ENCODE measurements around the gene FAXDC2.
"Not testable (repeated sequence)": the region's sequence is repeated elsewhere in the genome, so short reads cannot be mapped to it uniquely, and the experiment has no call there.

DNA sequence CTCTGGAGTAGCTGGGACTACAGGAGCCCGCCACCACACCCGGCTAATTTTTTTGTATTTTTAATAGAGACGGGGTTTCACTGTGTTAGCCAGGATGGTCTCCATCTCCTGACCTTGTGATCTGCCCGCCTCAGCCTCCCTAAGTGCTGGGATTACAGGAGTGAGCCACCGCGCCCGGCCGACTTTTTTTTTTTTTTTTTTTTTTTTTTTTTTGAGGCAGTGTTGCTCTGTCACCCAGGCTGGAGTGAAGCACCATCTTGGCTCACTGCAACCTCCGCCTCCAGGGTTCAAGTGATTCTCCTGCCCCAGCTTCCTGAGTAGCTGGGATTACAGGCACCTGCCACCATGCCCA lies 14.7 kb downstream of the FAXDC2 start:
- TF ChIP-seq, protein P1, sequence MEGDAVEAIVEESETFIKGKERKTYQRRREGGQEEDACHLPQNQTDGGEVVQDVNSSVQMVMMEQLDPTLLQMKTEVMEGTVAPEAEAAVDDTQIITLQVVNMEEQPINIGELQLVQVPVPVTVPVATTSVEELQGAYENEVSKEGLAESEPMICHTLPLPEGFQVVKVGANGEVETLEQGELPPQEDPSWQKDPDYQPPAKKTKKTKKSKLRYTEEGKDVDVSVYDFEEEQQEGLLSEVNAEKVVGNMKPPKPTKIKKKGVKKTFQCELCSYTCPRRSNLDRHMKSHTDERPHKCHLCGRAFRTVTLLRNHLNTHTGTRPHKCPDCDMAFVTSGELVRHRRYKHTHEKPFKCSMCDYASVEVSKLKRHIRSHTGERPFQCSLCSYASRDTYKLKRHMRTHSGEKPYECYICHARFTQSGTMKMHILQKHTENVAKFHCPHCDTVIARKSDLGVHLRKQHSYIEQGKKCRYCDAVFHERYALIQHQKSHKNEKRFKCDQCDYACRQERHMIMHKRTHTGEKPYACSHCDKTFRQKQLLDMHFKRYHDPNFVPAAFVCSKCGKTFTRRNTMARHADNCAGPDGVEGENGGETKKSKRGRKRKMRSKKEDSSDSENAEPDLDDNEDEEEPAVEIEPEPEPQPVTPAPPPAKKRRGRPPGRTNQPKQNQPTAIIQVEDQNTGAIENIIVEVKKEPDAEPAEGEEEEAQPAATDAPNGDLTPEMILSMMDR (IDR thresholded peaks at IDR 0.05), result not testable (repeated sequence)
- TF ChIP-seq SIN3A (IDR thresholded peaks at IDR 0.05; ENCODE audit: borderline replicate concordance, insufficient read depth, low read depth, low read length); POLR2AphosphoS5 (IDR thresholded peaks at IDR 0.05; ENCODE audit: low read depth, low read length): not testable (repeated sequence)
